ENCODE measurements around the gene ADORA2A.

The ADORA2A gene

GRCh38 chr22:24445481-24446259 is 18.3 kb downstream of the ADORA2A start:
- H3K4me1 Mint-ChIP-seq: peaks cover 44% of the 10 kb centered on the region
- H3K4me3 Mint-ChIP-seq: no peak overlapping the region
- no peak for DNase-seq
- H3K27me3 Mint-ChIP-seq (ENCODE audit: low read depth, poor library complexity): peaks cover 11% of the 10 kb centered on the region
- no peak overlapping the region for H3K27ac Mint-ChIP-seq
- H3K36me3 Mint-ChIP-seq (ENCODE audit: low read depth): no peaks in the 10 kb centered on the region
- no peaks in the 10 kb centered on the region for H3K9me3 Mint-ChIP-seq
- no peak for TF ChIP-seq CTCF (IDR thresholded peaks at IDR 0.05)

GRCh38 chr22:24446260-24446611 is 18.8 kb downstream of the ADORA2A start:
- no peak for DNase-seq
- Mint-ChIP-seq H3K4me3 (no peak overlapping the region), H3K9me3 (peaks cover 2% of the 10 kb centered on the region), H3K27me3 (ENCODE audit: low read depth, poor library complexity) (peaks cover 10% of the 10 kb centered on the region), H3K4me1 (peaks cover 44% of the 10 kb centered on the region), H3K36me3 (ENCODE audit: low read depth) (no peaks in the 10 kb centered on the region), H3K27ac (no peak overlapping the region)
- TF ChIP-seq CTCF (IDR thresholded peaks at IDR 0.05): no peak

DNA sequence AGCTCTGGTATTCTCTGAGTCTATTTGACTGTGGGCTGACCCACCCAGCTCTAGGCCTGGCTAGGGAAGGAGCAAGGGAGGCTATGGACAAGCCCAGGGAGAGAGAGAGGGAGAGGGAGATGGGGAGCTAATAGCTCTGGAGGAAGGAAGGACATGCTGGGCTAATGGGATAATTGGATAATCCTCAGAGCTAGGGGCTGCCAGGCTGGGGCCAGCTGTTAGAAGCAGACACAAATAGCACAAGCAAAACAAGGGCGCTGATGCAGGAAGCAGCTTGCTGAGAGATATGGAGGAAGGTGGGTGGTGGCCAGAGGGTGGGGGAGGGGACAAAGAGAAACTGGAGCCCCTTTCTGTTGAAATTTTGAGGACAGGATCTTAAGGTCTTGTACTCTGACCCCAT is 23.2 kb downstream of the ADORA2A start:
- no peak overlapping the region for H3K27ac Mint-ChIP-seq
- no peak for DNase-seq

DNA sequence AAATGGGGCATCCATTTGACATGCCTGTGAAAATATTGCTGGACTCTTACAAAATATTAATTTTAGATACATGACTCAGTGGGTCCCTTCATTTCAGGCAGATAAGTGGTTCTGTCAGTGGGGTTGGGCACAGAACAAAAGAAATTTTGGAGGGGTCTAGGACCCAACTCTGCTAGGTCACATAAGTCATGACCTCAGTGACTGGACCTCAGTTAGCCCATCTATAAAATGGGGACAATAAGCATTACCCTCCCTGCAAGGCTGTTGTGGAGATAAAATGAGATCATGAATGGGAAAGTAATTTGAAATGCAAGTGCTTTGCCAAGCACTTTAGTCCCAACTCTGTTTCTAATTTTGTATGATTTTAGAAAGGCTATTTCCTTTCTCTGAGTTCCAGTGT is 23.8 kb downstream of the ADORA2A start:
- Mint-ChIP-seq H3K4me3 (no peak overlapping the region), H3K4me1 (peaks cover 13% of the 10 kb centered on the region), H3K27me3 (ENCODE audit: low read depth, poor library complexity) (peaks cover 11% of the 10 kb centered on the region), H3K9me3 (peaks cover 9% of the 10 kb centered on the region), H3K27ac (no peak overlapping the region), H3K36me3 (ENCODE audit: low read depth) (no peaks in the 10 kb centered on the region)
- DNase-seq: no peak
- no peak for TF ChIP-seq CTCF (IDR thresholded peaks at IDR 0.05)

More for the DNA sequence above, 23.2 kb downstream of the ADORA2A start:
- peaks cover 11% of the 10 kb centered on the region for H3K27me3 Mint-ChIP-seq (ENCODE audit: low read depth, poor library complexity)
- peaks cover 18% of the 10 kb centered on the region for H3K4me1 Mint-ChIP-seq
- TF ChIP-seq CTCF (IDR thresholded peaks at IDR 0.05): no peak
- no peak overlapping the region for H3K4me3 Mint-ChIP-seq
- peaks cover 9% of the 10 kb centered on the region for H3K9me3 Mint-ChIP-seq
- no peaks in the 10 kb centered on the region for H3K36me3 Mint-ChIP-seq (ENCODE audit: low read depth)

DNA sequence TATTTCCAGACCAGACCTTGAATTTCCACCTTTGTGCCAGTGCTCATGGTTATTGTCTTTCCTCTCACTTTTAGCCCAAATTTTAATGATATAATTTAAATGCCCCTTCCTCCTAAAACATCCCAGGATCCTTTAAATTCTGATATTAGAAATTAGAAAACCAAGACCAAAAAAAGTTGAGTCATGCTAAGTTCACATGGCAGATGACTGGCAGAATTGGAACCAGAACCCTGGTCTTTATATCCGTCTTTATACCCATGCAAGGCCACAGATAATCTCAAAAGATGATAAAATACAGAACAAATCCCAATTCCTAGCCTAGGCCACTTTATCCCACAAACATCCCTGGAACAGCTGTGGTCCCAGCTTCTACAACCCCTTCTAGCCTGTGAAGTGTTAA is 26.5 kb downstream of the ADORA2A start:
- Mint-ChIP-seq H3K4me3 (no peak overlapping the region), H3K4me1 (peaks cover 6% of the 10 kb centered on the region), H3K9me3 (peaks cover 9% of the 10 kb centered on the region), H3K36me3 (ENCODE audit: low read depth) (no peaks in the 10 kb centered on the region), H3K27me3 (ENCODE audit: low read depth, poor library complexity) (peaks cover 12% of the 10 kb centered on the region), H3K27ac (no peak overlapping the region)
- no peak for DNase-seq
- TF ChIP-seq CTCF (IDR thresholded peaks at IDR 0.05): no peak

DNA sequence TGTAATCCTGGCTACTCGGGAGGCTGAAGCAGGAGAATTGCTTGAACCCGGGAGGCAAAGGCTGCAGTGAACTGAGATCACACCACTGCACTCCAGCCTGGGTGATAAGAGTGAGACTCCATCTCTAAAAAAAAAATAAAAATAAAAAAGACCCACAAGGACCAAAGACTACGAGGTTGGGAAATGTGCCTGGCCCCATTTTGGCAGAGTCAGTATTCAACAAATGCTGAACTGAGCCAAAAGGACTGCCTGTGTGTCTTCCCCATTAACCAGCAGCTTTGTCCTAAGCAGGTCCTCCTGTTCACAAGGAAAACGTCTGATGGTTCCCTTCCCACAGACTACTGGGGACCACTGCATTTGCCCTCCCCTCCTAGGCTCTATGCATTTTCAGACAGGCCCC is 27.6 kb downstream of the ADORA2A start:
- no peak overlapping the region for H3K27ac Mint-ChIP-seq
- no peaks in the 10 kb centered on the region for H3K36me3 Mint-ChIP-seq (ENCODE audit: low read depth)
- DNase-seq: no peak
- no peak for TF ChIP-seq CTCF (IDR thresholded peaks at IDR 0.05)
- peaks cover 13% of the 10 kb centered on the region for H3K27me3 Mint-ChIP-seq (ENCODE audit: low read depth, poor library complexity)
- peaks cover 6% of the 10 kb centered on the region for H3K4me1 Mint-ChIP-seq
- H3K4me3 Mint-ChIP-seq: no peak overlapping the region
- H3K9me3 Mint-ChIP-seq: peaks cover 9% of the 10 kb centered on the region
